Karpas-422 (cell line): Measurements from ENCODE around the gene LOC101059915.
"Not testable (repeated sequence)": the region's sequence is repeated elsewhere in the genome, so short reads cannot be mapped to it uniquely, and the experiment has no call there.

Experiments used
- DNase-seq: peaks from one replicate; pipeline ENCODE4 v3.0.0-alpha.2; 2015
- H2AFZ ChIP-seq: fragments of 200-600 bp; sonication (generic); 2 replicates; pipeline ENCODE4 v1.6.1; 2014; ENCODE audit warnings: antibody characterized with exemption, low read length, mixed read lengths
- H3K27ac ChIP-seq: fragments of 200-600 bp; sonication (generic); 2 replicates; pipeline ENCODE4 v1.5.1; 2014; ENCODE audit warnings: mild to moderate bottlenecking, low read length, moderate library complexity
- H3K27me3 ChIP-seq: fragments of 200-600 bp; sonication (generic); 2 replicates; pipeline ENCODE4 v1.6.1; 2014; ENCODE audit warnings: low read length, mixed read lengths
- H3K36me3 ChIP-seq: fragments of 200-600 bp; sonication (generic); 2 replicates; pipeline ENCODE4 v1.6.1; 2014; ENCODE audit warnings: low read length, mixed read lengths; ENCODE audit not compliant: insufficient read depth
- H3K4me1 ChIP-seq: fragments of 200-600 bp; sonication (generic); 2 replicates; pipeline ENCODE4 v1.6.1; 2014; ENCODE audit warnings: mild to moderate bottlenecking, low read length, mixed read lengths
- H3K4me2 ChIP-seq: fragments of 200-600 bp; sonication (generic); 2 replicates; pipeline ENCODE4 v1.6.1; 2014; ENCODE audit warnings: low read length, low read depth, mild to moderate bottlenecking; ENCODE audit not compliant: poor library complexity, severe bottlenecking
- H3K4me3 ChIP-seq: fragments of 200-600 bp; sonication (generic); 2 replicates; pipeline ENCODE4 v1.5.1; 2014; ENCODE audit warnings: mild to moderate bottlenecking, antibody characterized with exemption, low read length, mixed read lengths
- H3K79me2 ChIP-seq: fragments of 200-600 bp; sonication (generic); 2 replicates; pipeline ENCODE4 v1.6.1; 2014; ENCODE audit warnings: mild to moderate bottlenecking, low read length, mixed read lengths
- H3K9ac ChIP-seq: fragments of 200-600 bp; sonication (generic); 2 replicates; pipeline ENCODE4 v1.6.0; 2014; ENCODE audit warnings: low read length
- H3K9me2 ChIP-seq: fragments of 200-600 bp; sonication (generic), shearing (Covaris generic); replicated peaks from 2 replicates; pipeline ENCODE4 v1.6.0; 2014; ENCODE audit warnings: mild to moderate bottlenecking, low read length, moderate library complexity; ENCODE audit not compliant: insufficient read depth
- H3K9me3 ChIP-seq: fragments of 300-700, 200-600 bp; sonication (generic); 2 replicates; pipeline ENCODE4 v1.6.1; 2014; ENCODE audit warnings: low read length, mixed read lengths
- H4K20me1 ChIP-seq: fragments of 200-600 bp; sonication (generic); 2 replicates; pipeline ENCODE4 v1.6.1; 2014; ENCODE audit warnings: mild to moderate bottlenecking, antibody characterized with exemption, low read length, low read depth; ENCODE audit not compliant: insufficient read depth

LOC101059915 gene

DNA sequence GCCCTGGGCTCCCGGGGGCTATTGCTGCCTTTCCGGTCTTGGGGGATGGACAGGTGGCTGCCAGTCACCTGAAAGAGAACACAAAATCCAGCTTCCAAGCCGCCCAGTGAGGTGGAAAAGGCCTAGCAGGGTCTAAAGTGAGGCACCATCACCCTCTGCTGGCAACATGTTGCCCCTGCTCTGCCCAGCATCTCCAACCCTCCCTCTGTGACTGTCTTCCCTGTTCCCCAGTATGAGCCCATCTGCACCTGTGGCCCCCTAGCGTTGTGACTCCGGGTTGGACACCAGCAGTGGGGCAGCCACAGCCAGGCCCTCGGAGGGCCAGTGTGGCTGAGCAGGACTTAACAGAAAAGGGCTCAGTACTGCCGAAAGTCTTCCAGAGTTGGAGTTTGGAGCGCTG lies 3.1 kb upstream of the LOC101059915 start:
- H3K9me3 ChIP-seq, H4K20me1 ChIP-seq, H3K79me2 ChIP-seq, H3K9me2 ChIP-seq, H2AFZ ChIP-seq, H3K36me3 ChIP-seq, H3K4me2 ChIP-seq, H3K27ac ChIP-seq, H3K9ac ChIP-seq, H3K4me3 ChIP-seq, H3K4me1 ChIP-seq, H3K27me3 ChIP-seq: not testable (repeated sequence)
- DNase-seq, result peak; percentile 82

- Histone ChIP-seq H3K4me3 (no peak overlapping the region), H3K4me1 (no peaks in the 10 kb centered on the region), H3K36me3 (no peaks in the 10 kb centered on the region), H3K4me2 (no peak overlapping the region), H3K79me2 (no peaks in the 10 kb centered on the region), H3K27me3 (no peaks in the 10 kb centered on the region), H3K9me3 (no peaks in the 10 kb centered on the region), H3K9ac (no peak overlapping the region), H3K27ac (no peak overlapping the region), H3K9me2 (no peaks in the 10 kb centered on the region), H2AFZ (no peak overlapping the region), H4K20me1 (no peaks in the 10 kb centered on the region)
- DNase-seq, result no peak
Observed at GRCh38 chrX:71664889-71665491, 2.4 kb upstream of the LOC101059915 start.

DNA sequence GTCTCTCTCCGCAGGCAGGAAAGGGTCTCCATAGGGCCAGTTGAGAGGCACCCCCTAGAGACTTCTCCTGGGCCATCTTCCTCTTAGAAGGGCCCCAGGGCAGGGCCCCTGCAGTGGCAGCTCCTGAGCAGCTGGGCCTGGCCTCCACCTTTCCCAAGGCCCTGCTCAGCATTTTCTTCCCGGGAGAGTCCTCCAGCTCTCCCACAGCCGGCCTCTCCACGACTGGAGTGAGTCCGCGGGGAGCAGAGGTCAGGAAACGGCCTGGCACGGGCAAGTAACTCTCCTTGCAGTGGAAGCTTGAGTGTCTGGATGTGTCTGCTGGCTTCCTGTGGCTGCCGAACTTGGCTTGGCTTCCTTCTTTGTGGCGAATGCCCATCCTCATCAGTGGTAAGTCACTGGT lies 1.6 kb upstream of the LOC101059915 start:
- Histone ChIP-seq H3K4me2 (no peak overlapping the region), H3K4me1 (no peaks in the 10 kb centered on the region), H3K9ac (no peak overlapping the region), H3K36me3 (no peaks in the 10 kb centered on the region), H3K9me3 (no peaks in the 10 kb centered on the region), H3K27ac (no peak overlapping the region), H2AFZ (no peak overlapping the region), H3K79me2 (no peaks in the 10 kb centered on the region), H4K20me1 (no peaks in the 10 kb centered on the region), H3K27me3 (no peaks in the 10 kb centered on the region), H3K4me3 (no peak overlapping the region), H3K9me2 (no peaks in the 10 kb centered on the region)
- DNase-seq, result no peak

DNA sequence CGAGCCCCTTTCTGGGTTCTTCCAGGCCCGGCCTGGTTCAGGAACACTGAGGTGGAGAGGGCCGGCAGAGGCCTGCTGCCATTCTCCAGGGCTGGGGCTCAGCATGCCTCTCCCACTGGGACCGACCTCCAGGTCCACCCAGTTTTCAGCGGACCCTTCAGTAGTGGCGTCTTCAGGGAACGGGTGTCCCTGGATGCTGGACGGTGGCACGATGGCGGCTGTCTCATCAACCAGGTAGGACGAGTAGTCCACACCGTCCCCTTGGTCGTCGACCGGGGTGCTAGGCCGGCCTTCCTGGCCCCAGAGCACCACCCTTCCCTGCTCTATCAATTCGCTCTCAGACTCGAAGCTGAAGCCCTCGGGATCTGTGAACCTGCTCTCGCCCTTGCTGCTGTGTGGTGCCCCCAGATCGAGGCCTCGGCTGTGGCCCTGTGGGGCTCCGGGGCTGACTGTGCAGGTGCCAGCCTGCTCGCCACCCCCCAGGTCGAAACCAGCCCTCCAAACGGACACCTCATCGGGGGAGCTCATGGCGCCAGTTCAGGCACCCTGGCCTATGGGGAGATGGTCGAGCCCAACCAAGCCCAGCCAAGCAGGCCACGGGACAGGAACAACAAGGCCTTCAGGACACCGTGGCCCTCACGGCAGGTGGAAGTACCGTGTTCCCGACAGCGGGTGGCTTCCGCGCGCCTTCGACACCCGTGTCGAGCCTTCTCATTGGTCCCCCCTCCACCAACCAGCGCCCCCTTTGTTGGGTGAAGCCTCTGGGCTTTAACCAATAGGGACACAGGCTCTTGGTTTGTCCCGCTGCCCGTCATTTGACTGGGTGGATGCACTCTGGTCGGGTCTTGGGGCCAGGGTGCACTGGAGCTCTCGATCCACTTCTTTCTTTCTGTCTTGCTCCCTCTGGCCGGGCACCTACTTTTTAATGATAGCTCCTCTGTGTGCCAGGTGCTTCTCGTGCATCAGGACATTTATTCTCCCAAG lies 814 bp upstream of the LOC101059915 start:
- Histone ChIP-seq H3K36me3 (no peaks in the 10 kb centered on the region), H4K20me1 (no peaks in the 10 kb centered on the region), H3K4me1 (no peaks in the 10 kb centered on the region), H3K9me2 (no peaks in the 10 kb centered on the region), H3K4me2 (no peak overlapping the region), H2AFZ (no peak overlapping the region), H3K79me2 (no peaks in the 10 kb centered on the region), H3K27ac (no peak overlapping the region), H3K9me3 (no peaks in the 10 kb centered on the region), H3K27me3 (no peaks in the 10 kb centered on the region), H3K4me3 (no peak overlapping the region), H3K9ac (no peak overlapping the region)
- DNase-seq, result no peak

DNA sequence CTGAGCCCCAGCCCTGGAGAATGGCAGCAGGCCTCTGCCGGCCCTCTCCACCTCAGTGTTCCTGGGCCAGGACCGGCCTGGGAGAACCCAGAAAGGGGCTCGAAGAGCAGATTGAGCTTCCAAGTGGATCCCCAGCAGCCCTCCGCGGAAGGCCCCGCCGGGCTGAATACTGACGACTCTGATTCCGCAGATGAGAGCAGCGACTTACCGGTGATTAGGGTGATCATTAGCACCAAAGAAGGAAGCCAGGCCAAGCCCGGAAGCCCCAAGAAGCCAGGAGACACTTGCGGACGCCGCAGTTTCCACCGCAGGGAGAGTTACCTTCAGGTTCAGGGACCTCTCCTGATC lies 876 bp downstream of the LOC101059915 start:
- Histone ChIP-seq H3K27me3 (no peaks in the 10 kb centered on the region), H3K9me2 (no peaks in the 10 kb centered on the region), H3K4me1 (no peaks in the 10 kb centered on the region), H3K4me3 (no peak overlapping the region), H4K20me1 (no peaks in the 10 kb centered on the region), H3K9ac (no peak overlapping the region), H2AFZ (no peak overlapping the region), H3K9me3 (no peaks in the 10 kb centered on the region), H3K27ac (no peak overlapping the region), H3K79me2 (no peaks in the 10 kb centered on the region), H3K36me3 (no peaks in the 10 kb centered on the region), H3K4me2 (no peak overlapping the region)
- no peak for DNase-seq

DNA sequence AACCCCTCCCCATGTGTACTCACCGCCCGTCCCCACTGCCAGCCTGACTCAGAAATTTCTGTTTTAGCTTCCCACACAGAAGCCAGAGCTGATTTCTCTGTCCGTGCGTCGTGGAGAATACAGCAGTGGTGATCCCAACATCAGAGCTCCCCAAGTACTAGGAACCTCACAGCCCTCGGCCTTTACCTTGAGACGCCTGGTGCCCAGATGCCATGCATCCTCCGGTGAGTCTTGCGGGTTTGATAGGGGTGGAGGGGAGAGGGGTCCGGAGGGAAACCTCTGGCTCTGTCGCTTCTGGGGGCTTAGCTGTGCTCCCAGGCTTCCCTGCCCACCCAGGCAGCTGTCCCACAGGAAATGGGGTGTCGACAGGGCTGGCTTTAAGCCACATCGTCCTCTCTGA lies 2.1 kb downstream of the LOC101059915 start:
- no peak overlapping the region for H3K4me3 ChIP-seq
- H3K9me2 ChIP-seq, result no peaks in the 10 kb centered on the region
- H3K79me2 ChIP-seq, result no peaks in the 10 kb centered on the region
- no peaks in the 10 kb centered on the region for H3K36me3 ChIP-seq
- no peak overlapping the region for H3K27ac ChIP-seq
- no peaks in the 10 kb centered on the region for H3K27me3 ChIP-seq
- H3K4me1 ChIP-seq, result no peaks in the 10 kb centered on the region
- DNase-seq, result no peak
- H4K20me1 ChIP-seq, result no peaks in the 10 kb centered on the region
- H2AFZ ChIP-seq, result no peak overlapping the region
- no peak overlapping the region for H3K9ac ChIP-seq
- no peaks in the 10 kb centered on the region for H3K9me3 ChIP-seq
- H3K4me2 ChIP-seq, result no peak overlapping the region

DNA sequence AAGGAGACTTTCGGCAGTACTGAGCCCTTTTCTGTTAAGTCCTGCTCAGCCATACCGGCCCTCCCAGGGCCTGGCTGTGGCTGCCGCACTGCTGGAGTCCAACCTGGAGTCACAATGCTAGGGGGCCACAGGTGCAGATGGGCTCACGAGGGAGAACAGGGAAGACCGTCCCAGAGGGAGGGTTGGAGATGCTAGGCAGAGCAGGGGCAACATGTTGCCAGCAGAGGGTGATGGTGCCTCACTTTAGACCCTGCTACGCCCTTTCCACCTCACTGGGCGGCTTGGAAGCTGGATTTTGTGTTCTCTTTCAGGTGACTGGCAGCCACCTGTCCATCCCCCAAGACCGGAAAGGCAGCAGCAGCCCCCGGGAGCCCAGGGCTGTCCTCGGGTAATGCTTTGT lies 2.6 kb downstream of the LOC101059915 start:
- not testable (repeated sequence) for H3K79me2 ChIP-seq
- DNase-seq, result peak; percentile 53

GRCh38 chrX:71671043-71671780 lies 3.9 kb downstream of the LOC101059915 start:
- no peak for DNase-seq
- no peak overlapping the region for H3K9ac ChIP-seq
- no peaks in the 10 kb centered on the region for H3K4me1 ChIP-seq
- H3K27me3 ChIP-seq, result no peaks in the 10 kb centered on the region
- H2AFZ ChIP-seq, result no peak overlapping the region
- no peak overlapping the region for H3K4me3 ChIP-seq
- no peaks in the 10 kb centered on the region for H3K9me3 ChIP-seq
- no peak overlapping the region for H3K27ac ChIP-seq
- H3K36me3 ChIP-seq, result no peaks in the 10 kb centered on the region
- no peak overlapping the region for H3K4me2 ChIP-seq
- H4K20me1 ChIP-seq, result no peaks in the 10 kb centered on the region
- no peaks in the 10 kb centered on the region for H3K9me2 ChIP-seq
- H3K79me2 ChIP-seq, result no peaks in the 10 kb centered on the region

More for the DNA sequence above, 2.6 kb downstream of the LOC101059915 start:
- H3K36me3 ChIP-seq, H3K4me3 ChIP-seq, H3K4me1 ChIP-seq, H3K27ac ChIP-seq, H3K4me2 ChIP-seq, H3K9me2 ChIP-seq, H3K9ac ChIP-seq, H3K27me3 ChIP-seq, H2AFZ ChIP-seq, H3K9me3 ChIP-seq, H4K20me1 ChIP-seq: not testable (repeated sequence)
